HCT116 (cell line): Measurements from ENCODE around the gene UBN1. TPM values are rescaled to one million over a fixed set of nuclear protein-coding genes. Genes with fewer than 3 reads are reported as not detected.

ENCODE experiments used
- ATAC-seq: fragments of 200-7000 bp; cut with Tn5 transposase; 2 replicates; pipeline ENCODE4 v1.9.1; 2020; ENCODE audit warnings: mild to moderate bottlenecking, moderate library complexity
- BruUV-seq: library from RNA; stranded (reverse); fragments of 400-500 nt; replicated peaks from 2 replicates; lab custom pipeline; 2021; lab: Mats Ljungman, UMichigan
- CTCF ChIA-PET: fragments of 300-600 bp; sonication (Branson Sonifier 250); formaldehyde crosslinking; loops from one replicate; lab custom pipeline; 2021; ENCODE audit warnings: antibody characterized with exemption; lab: Charles Lee
- POLR2A ChIA-PET: fragments of 300-600, 350-600 bp; sonication (Branson Sonifier 250); formaldehyde crosslinking; loops from one replicate; lab custom pipeline; 2021; ENCODE audit warnings: antibody characterized with exemption; lab: Charles Lee
- RAD21 ChIA-PET, 2 experiments: fragments of 300-600 bp; sonication (Branson Sonifier 250); formaldehyde crosslinking; loops; one replicate each; lab custom pipeline; 2023; ENCODE audit warnings: low total read pairs in 2 of 2; ENCODE audit not compliant: uncharacterized antibody in 2 of 2, unreplicated experiment in 2 of 2, low non-redundant PET in 1 of 2; lab: Charles Lee
- DNase-seq: peaks from one replicate; pipeline ENCODE4 v3.0.0-alpha.2; 2010; ENCODE audit warnings: low read depth, low spot score
- H2AFZ ChIP-seq: fragments of 200-600 bp; shearing (Covaris generic), sonication (generic); 2 replicates; pipeline ENCODE4 v1.6.1; 2017; ENCODE audit warnings: low read depth, mixed run types, mixed read lengths, antibody characterized with exemption, low read length; ENCODE audit not compliant: poor library complexity, severe bottlenecking
- H3K27ac ChIP-seq: 2 replicates; pipeline ENCODE4 v1.5.1; 2012; ENCODE audit warnings: low read depth, low read length
- H3K27me3 ChIP-seq: fragments of 200-600 bp; sonication (generic); 2 replicates; pipeline ENCODE4 v1.6.1; 2016; ENCODE audit warnings: mixed run types, low read length, mixed read lengths; ENCODE audit not compliant: insufficient read depth
- H3K36me3 ChIP-seq, 2 experiments: fragments of 200-500 bp in 1 of 2; fragments of 200-600 bp in 1 of 2; sonication (Bioruptor generic) in 1 of 2; sonication (generic) in 1 of 2; 2 replicates each; pipeline versions ENCODE4 v1.5.1 to v1.6.1; 2014 to 2016; ENCODE audit warnings: low read length in 2 of 2, inconsistent platforms in 1 of 2, mixed read lengths in 1 of 2, mixed run types in 1 of 2; ENCODE audit not compliant: insufficient read depth in 2 of 2, control insufficient read depth in 1 of 2
- H3K4me1 ChIP-seq, 2 experiments: fragments of 200-600 bp in 1 of 2; sonication (generic) in 1 of 2; 2 replicates each; pipeline versions ENCODE4 v1.5.1 to v1.6.1; 2012 to 2017; ENCODE audit warnings: low read length in 2 of 2, inconsistent platforms in 1 of 2, mild to moderate bottlenecking in 1 of 2, mixed read lengths in 1 of 2, mixed run types in 1 of 2, moderate library complexity in 1 of 2; ENCODE audit not compliant: insufficient read depth in 2 of 2, control insufficient read depth in 1 of 2
- H3K4me2 ChIP-seq: fragments of 200-600 bp; sonication (generic); 2 replicates; pipeline ENCODE4 v1.6.1; 2017; ENCODE audit warnings: mixed run types, low read length, mixed read lengths
- H3K4me3 ChIP-seq, 2 experiments: fragments of 200-600 bp in 1 of 2; sonication (generic) in 1 of 2; replicated peaks in 1 of 2; 2 replicates each; pipeline ENCODE4 v1.5.1; 2011 to 2016; ENCODE audit warnings: low read length in 2 of 2, control low read depth in 1 of 2, low read depth in 1 of 2, mild to moderate bottlenecking in 1 of 2, mixed read lengths in 1 of 2, mixed run types in 1 of 2
- H3K79me2 ChIP-seq: fragments of 200-600 bp; sonication (generic); 2 replicates; pipeline ENCODE4 v1.6.1; 2017; ENCODE audit warnings: mild to moderate bottlenecking, mixed run types, low read length, moderate library complexity, mixed read lengths; ENCODE audit not compliant: insufficient read depth
- H3K9ac ChIP-seq: fragments of 200-600 bp; sonication (generic); 2 replicates; pipeline ENCODE4 v1.6.1; 2016; ENCODE audit warnings: low read length, mixed read lengths
- H3K9me2 ChIP-seq: fragments of 200-600 bp; sonication (generic), shearing (Covaris generic); 2 replicates; pipeline ENCODE4 v1.6.1; 2017; ENCODE audit warnings: mixed run types, mild to moderate bottlenecking, moderate library complexity; ENCODE audit not compliant: insufficient read depth
- H3K9me3 ChIP-seq, 2 experiments: fragments of 200-500 bp in 1 of 2; fragments of 200-600 bp in 1 of 2; sonication (Bioruptor generic) in 1 of 2; sonication (generic) in 1 of 2; 2 replicates each; pipeline ENCODE4 v1.6.1; 2014 to 2017; ENCODE audit warnings: low read length in 2 of 2, mixed read lengths in 2 of 2, inconsistent platforms in 1 of 2, low read depth in 1 of 2, mild to moderate bottlenecking in 1 of 2, mixed run types in 1 of 2, moderate library complexity in 1 of 2; ENCODE audit not compliant: control insufficient read depth in 1 of 2, insufficient read depth in 1 of 2
- H4K20me1 ChIP-seq: fragments of 200-600 bp; sonication (generic), shearing (Covaris generic); 2 replicates; pipeline ENCODE4 v1.6.1; 2017; ENCODE audit warnings: mixed run types, mild to moderate bottlenecking, moderate library complexity; ENCODE audit not compliant: insufficient read depth
- CTCF ChIP-seq, 3 experiments: fragments of 200-600 bp in 1 of 3; sonication (generic) in 1 of 3; IDR thresholded peaks in 2 of 3; conservative IDR thresholded peaks in 1 of 3; 2 replicates each; pipeline ENCODE4 v1.5.1; 2012 to 2017; ENCODE audit warnings: low read depth in 2 of 3, low read length in 2 of 3, antibody characterized with exemption in 1 of 3, borderline replicate concordance in 1 of 3, control low read depth in 1 of 3, mild to moderate bottlenecking in 1 of 3, mixed read lengths in 1 of 3, mixed run types in 1 of 3, moderate library complexity in 1 of 3; ENCODE audit not compliant: insufficient read depth in 1 of 3
- EZH2phosphoT487 ChIP-seq: fragments of 200-600 bp; IDR thresholded peaks from 2 replicates; pipeline ENCODE4 v1.6.1; 2018; ENCODE audit warnings: antibody characterized with exemption, borderline replicate concordance
- FOSL1 ChIP-seq: IDR thresholded peaks from 2 replicates; pipeline ENCODE4 v1.6.1; 2012; ENCODE audit warnings: low read depth
- JUND ChIP-seq: IDR thresholded peaks from 2 replicates; pipeline ENCODE4 v1.6.1; 2012
- POLR2A ChIP-seq: IDR thresholded peaks from 2 replicates; pipeline ENCODE4 v1.7.0; 2011; ENCODE audit warnings: borderline replicate concordance; ENCODE audit not compliant: insufficient read depth, insufficient read length; ENCODE audit errors: extremely low read depth
- RAD21 ChIP-seq: IDR thresholded peaks from 2 replicates; pipeline ENCODE4 v1.6.1; 2012; ENCODE audit warnings: low read depth, mild to moderate bottlenecking
- SP1 ChIP-seq: IDR thresholded peaks from 2 replicates; pipeline ENCODE4 v1.6.1; 2012; ENCODE audit warnings: low read depth
- YY1 ChIP-seq: IDR thresholded peaks from 2 replicates; pipeline ENCODE4 v1.6.1; 2011; ENCODE audit warnings: low read length, low read depth, moderate library complexity, mild to moderate bottlenecking; ENCODE audit not compliant: insufficient replicate concordance; ENCODE audit errors: extremely low read depth
- intact Hi-C: fragments of 100-400 bp; cut with micrococcal nuclease; formaldehyde crosslinking; loops from 2 replicates; pipeline ENCODE4 v1.10.0; 2022
- total RNA-seq: library from RNA; stranded (reverse); gene quantifications from one replicate; pipeline ENCODE4 v1.2.1, GENCODE V29; 2021; ENCODE audit not compliant: unreplicated experiment

Gene UBN1
- total RNA-seq, 1 experiment from 2014 or later: 31.9 TPM

GRCh38 chr16:4917117-4917516 lies 69.8 kb downstream of the UBN1 start:
- ChIA-PET POLR2A (interaction anchor here (1.1 kb wide), 1 partner anchor 26 kb away, joined by 3 read pairs; no protein-coding TSS in a partner anchor), RAD21 (no interaction called here), CTCF (no interaction called here)
- no peaks in the 10 kb centered on the region for H3K36me3 ChIP-seq
- H3K27me3 ChIP-seq: no peaks in the 10 kb centered on the region
- H3K9ac ChIP-seq: peak overlapping the region; percentile 18; the same call in 1 of the 2 replicates
- ATAC-seq: no peak
- no peak overlapping the region for H2AFZ ChIP-seq
- intact Hi-C loops: no loop called here
- H3K4me2 ChIP-seq: peak overlapping the region; percentile 90
- H3K79me2 ChIP-seq: no peaks in the 10 kb centered on the region
- peak overlapping the region in 1 of 2 experiments; percentile 12; a peak in 1 of 4 replicates for H3K4me3 ChIP-seq
- TF ChIP-seq POLR2A (no peak), CTCF (IDR thresholded peaks at IDR 0.05 in 2 of 3, conservative IDR thresholded peaks at IDR 0.05 in 1 of 3; ENCODE audit: borderline replicate concordance in 1 of 3, insufficient read depth in 1 of 3, low read depth in 2 of 3, low read length in 2 of 3) (no peak), SP1 (0 out of 2 replicates have a peak, but pooled peaks have one; percentile 18), EZH2phosphoT487 (no peak), JUND (peak; percentile 39; the same call in 1 of the 2 replicates), RAD21 (no peak), FOSL1 (peak; percentile 70), YY1 (no peak)
- H3K27ac ChIP-seq: peak overlapping the region; percentile 39; the same call in 1 of the 2 replicates
- H4K20me1 ChIP-seq: no peaks in the 10 kb centered on the region
- H3K9me3 ChIP-seq: no peaks in the 10 kb centered on the region
- BruUV-seq: no TSS peak
- H3K9me2 ChIP-seq: no peaks in the 10 kb centered on the region
- H3K4me1 ChIP-seq: peaks cover 50 to 64% of the 10 kb centered on the region in 2 experiments
- no peak for DNase-seq
